Activated CD8-positive, alpha-beta memory T cell treated with anti-CD3 and anti-CD28 coated beads, Interleukin-2, amount 10 ng/mL, durations not matched to agents 7 days and 5 days (primary cell): ENCODE results near the gene SIGMAR1. TPM values are rescaled to one million over a fixed set of nuclear protein-coding genes. Genes with fewer than 3 reads are reported as not detected.
"Not testable (repeated sequence)": the region's sequence is repeated elsewhere in the genome, so short reads cannot be mapped to it uniquely, and the experiment has no call there.

Source experiments
- ATAC-seq: fragments of 150-1000 bp; cut with Tn5 transposase; one replicate; pipeline ENCODE4 v1.10.0; 2021; ENCODE audit warnings: moderate library complexity
- CTCF ChIA-PET: fragments of 350-600 bp; sonication (Branson Sonifier 250); formaldehyde crosslinking; loops from one replicate; lab custom pipeline; 2021; ENCODE audit warnings: antibody characterized with exemption; lab: Charles Lee
- DNase-seq: peaks from one replicate; pipeline ENCODE4 v3.0.0-alpha.2; 2020
- H3K27ac Mint-ChIP-seq: one replicate; pipeline ENCODE4 v1.8.0; 2021; ENCODE audit warnings: mild to moderate bottlenecking, mixed read lengths
- H3K27me3 Mint-ChIP-seq: one replicate; pipeline ENCODE4 v1.8.0; 2021; ENCODE audit warnings: mixed read lengths
- H3K36me3 Mint-ChIP-seq: one replicate; pipeline ENCODE4 v1.8.0; 2021; ENCODE audit warnings: mild to moderate bottlenecking, mixed read lengths
- H3K4me1 Mint-ChIP-seq: one replicate; pipeline ENCODE4 v1.8.0; 2021; ENCODE audit warnings: mixed read lengths
- H3K4me3 Mint-ChIP-seq: one replicate; pipeline ENCODE4 v1.8.0; 2021; ENCODE audit warnings: mild to moderate bottlenecking, moderate library complexity, mixed read lengths
- H3K9me3 Mint-ChIP-seq: one replicate; pipeline ENCODE4 v1.8.0; 2022; ENCODE audit warnings: low read depth, mixed read lengths
- total RNA-seq, 2 experiments: library from RNA; stranded (reverse); gene quantifications; one replicate each; pipeline ENCODE4 v1.2.3, GENCODE V29; 2021

Gene SIGMAR1
- total RNA-seq, 2 experiments from 2014 or later, result 66.1 to 82.1 TPM

- no peaks in the 10 kb centered on the region for H3K27me3 Mint-ChIP-seq
- DNase-seq, result peak; percentile 62
- no peak within 1 kb of the TSS for H3K27ac Mint-ChIP-seq
- peaks cover 25% of the 10 kb centered on the region for H3K4me1 Mint-ChIP-seq
- peaks cover 17% of the 10 kb centered on the region for H3K36me3 Mint-ChIP-seq
- CTCF ChIA-PET, result interaction anchor here (0.6 to 10.7 kb wide), 4 partner anchors 8 to 475 kb away, joined by 3 to 124 read pairs (median 3); partner anchors contain the start of gene CCL27
- no peak within 1 kb of the TSS for H3K4me3 Mint-ChIP-seq
- no peaks in the 10 kb centered on the region for H3K9me3 Mint-ChIP-seq
- peak; percentile 35 for ATAC-seq
These were observed 14.5 kb upstream of the SIGMAR1 start, which contains the start of gene IL11RA for GRCh38 chr9:34651876-34652601. Gene IL11RA, plus strand, starts transcription at chr9:34652185. Its CDS starts 3,033 bp downstream, at chr9:34655218.

GRCh38 chr9:34651321-34651720 lies 13.7 kb upstream of the SIGMAR1 start:
- DNase-seq, result no peak
- ATAC-seq, result no peak
- Mint-ChIP-seq H3K9me3 (no peaks in the 10 kb centered on the region), H3K36me3 (peaks cover 17% of the 10 kb centered on the region), H3K4me3 (no peak overlapping the region), H3K27me3 (no peaks in the 10 kb centered on the region), H3K4me1 (peaks cover 26% of the 10 kb centered on the region), H3K27ac (no peak overlapping the region)
- CTCF ChIA-PET, result interaction anchor here (0.6 to 10.7 kb wide), 2 partner anchors 9 to 476 kb away, joined by 3 to 124 read pairs; partner anchors contain the start of gene CCL27

- Mint-ChIP-seq H3K27ac (no peak overlapping the region), H3K4me1 (peaks cover 31% of the 10 kb centered on the region), H3K27me3 (no peaks in the 10 kb centered on the region), H3K36me3 (peaks cover 17% of the 10 kb centered on the region), H3K4me3 (no peak overlapping the region), H3K9me3 (no peaks in the 10 kb centered on the region)
- DNase-seq (no peak), ATAC-seq (no peak)
- CTCF ChIA-PET, result interaction anchor here (10.7 kb wide), 1 partner anchor 10 kb away, joined by 124 read pairs; the partner anchor contains the start of gene CCL27
These were observed 13.2 kb upstream of the SIGMAR1 start for GRCh38 chr9:34650816-34651215.

GRCh38 chr9:34648673-34649072 lies 11.1 kb upstream of the SIGMAR1 start:
- no peaks in the 10 kb centered on the region for H3K27me3 Mint-ChIP-seq
- no peak overlapping the region for H3K27ac Mint-ChIP-seq
- CTCF ChIA-PET, result interaction anchor here (1.3 to 10.7 kb wide), 3 partner anchors 12 to 48 kb away, joined by 3 to 124 read pairs (median 110); partner anchors contain the start of genes CCL27 and SIGMAR1

GRCh38 chr9:34647651-34648050 lies 10.1 kb upstream of the SIGMAR1 start:
- peak overlapping the region; percentile 92 for H3K4me3 Mint-ChIP-seq
- H3K27me3 Mint-ChIP-seq, result no peaks in the 10 kb centered on the region
- DNase-seq (no peak), ATAC-seq (no peak)
- H3K4me1 Mint-ChIP-seq, result peaks cover 28% of the 10 kb centered on the region
- peak overlapping the region; percentile 87 for H3K27ac Mint-ChIP-seq
- no peaks in the 10 kb centered on the region for H3K9me3 Mint-ChIP-seq
- CTCF ChIA-PET, result interaction anchor here (0.7 to 10.7 kb wide), 6 partner anchors 12 to 56 kb away, joined by 3 to 124 read pairs (median 6); partner anchors contain the start of genes CCL27, RPP25L and SIGMAR1
- H3K36me3 Mint-ChIP-seq, result peaks cover 17% of the 10 kb centered on the region

More at GRCh38 chr9:34648673-34649072, 11.1 kb upstream of the SIGMAR1 start:
- H3K9me3 Mint-ChIP-seq, result no peaks in the 10 kb centered on the region
- H3K36me3 Mint-ChIP-seq, result peaks cover 17% of the 10 kb centered on the region
- peaks cover 33% of the 10 kb centered on the region for H3K4me1 Mint-ChIP-seq
- ATAC-seq (no peak), DNase-seq (no peak)
- H3K4me3 Mint-ChIP-seq, result peak overlapping the region; percentile 15

GRCh38 chr9:34647084-34647403 lies 9.5 kb upstream of the SIGMAR1 start:
- Mint-ChIP-seq H3K9me3 (no peaks in the 10 kb centered on the region), H3K4me1 (peaks cover 24% of the 10 kb centered on the region), H3K4me3 (peak overlapping the region; percentile 92), H3K27ac (peak overlapping the region; percentile 87), H3K27me3 (no peaks in the 10 kb centered on the region), H3K36me3 (peaks cover 17% of the 10 kb centered on the region)
- CTCF ChIA-PET, result interaction anchor here (0.9 to 10.7 kb wide), 14 partner anchors 11 to 338 kb away, joined by 3 to 124 read pairs (median 5); partner anchors contain the start of genes CCL27, DCTN3, RPP25L and SIGMAR1
- ATAC-seq, result no peak
- DNase-seq, result no peak

- peak; percentile 88 for ATAC-seq
- Mint-ChIP-seq H3K4me3 (peak within 1 kb of the TSS; percentile 92), H3K27me3 (no peaks in the 10 kb centered on the region), H3K36me3 (peaks cover 17% of the 10 kb centered on the region), H3K27ac (peak within 1 kb of the TSS; percentile 87), H3K4me1 (peaks cover 24% of the 10 kb centered on the region), H3K9me3 (no peaks in the 10 kb centered on the region)
- CTCF ChIA-PET, result interaction anchor here (0.9 to 10.7 kb wide), 14 partner anchors 11 to 339 kb away, joined by 3 to 124 read pairs (median 5); partner anchors contain the start of genes CCL27, DCTN3, RPP25L and SIGMAR1
- DNase-seq, result peak; percentile 98
These were observed 8.9 kb upstream of the SIGMAR1 start, which contains the start of gene GALT for GRCh38 chr9:34646211-34647083. Gene GALT, plus strand, starts transcription at chr9:34646675. Its CDS starts 30 bp downstream, at chr9:34646705.

GRCh38 chr9:34644766-34645314 lies 7.3 kb upstream of the SIGMAR1 start:
- no peaks in the 10 kb centered on the region for H3K9me3 Mint-ChIP-seq
- no peak overlapping the region for H3K27ac Mint-ChIP-seq
- no peak for DNase-seq
- no peak for ATAC-seq
- no peaks in the 10 kb centered on the region for H3K27me3 Mint-ChIP-seq
- H3K36me3 Mint-ChIP-seq, result peaks cover 16% of the 10 kb centered on the region
- H3K4me1 Mint-ChIP-seq, result peaks cover 25% of the 10 kb centered on the region
- no peak overlapping the region for H3K4me3 Mint-ChIP-seq
- CTCF ChIA-PET, result interaction anchor here (0.7 to 10.7 kb wide), 6 partner anchors 8 to 56 kb away, joined by 3 to 124 read pairs (median 20); partner anchors contain the start of genes CCL27 and SIGMAR1

- Mint-ChIP-seq H3K4me3 (no peak overlapping the region), H3K27me3 (no peaks in the 10 kb centered on the region), H3K9me3 (no peaks in the 10 kb centered on the region), H3K4me1 (peaks cover 24% of the 10 kb centered on the region), H3K36me3 (peaks cover 2% of the 10 kb centered on the region), H3K27ac (no peak overlapping the region)
- CTCF ChIA-PET, result interaction anchor here (0.9 to 6.7 kb wide), 3 partner anchors 7 to 60 kb away, joined by 3 to 110 read pairs (median 4); partner anchors contain the start of gene SIGMAR1
- DNase-seq (no peak), ATAC-seq (no peak)
These were observed 5.1 kb upstream of the SIGMAR1 start for GRCh38 chr9:34642679-34643078.

GRCh38 chr9:34639322-34639721 lies 1.7 kb upstream of the SIGMAR1 start:
- not testable (repeated sequence) for H3K36me3 Mint-ChIP-seq, H3K4me3 Mint-ChIP-seq, H3K27ac Mint-ChIP-seq, H3K27me3 Mint-ChIP-seq, ATAC-seq, DNase-seq, H3K9me3 Mint-ChIP-seq
- peaks cover 30% of the 10 kb centered on the region for H3K4me1 Mint-ChIP-seq
- CTCF ChIA-PET, result interaction anchor here (0.7 to 12.5 kb wide), 6 partner anchors 6 to 444 kb away, joined by 3 to 293 read pairs (median 28); partner anchors contain the start of genes ARID3C, CCL27, DCTN3 and GALT

- H3K4me3 Mint-ChIP-seq, result peak overlapping the region; percentile 85
- H3K4me1 Mint-ChIP-seq, result peaks cover 36% of the 10 kb centered on the region
- no peaks in the 10 kb centered on the region for H3K9me3 Mint-ChIP-seq
- H3K27ac Mint-ChIP-seq, result peak overlapping the region; percentile 87
- H3K27me3 Mint-ChIP-seq, result no peaks in the 10 kb centered on the region
- CTCF ChIA-PET, result interaction anchor here (1.1 to 12.5 kb wide), 11 partner anchors 7 to 975 kb away, joined by 3 to 293 read pairs (median 8); partner anchors contain the start of genes ARID3C, CCL27, DCTN3 and FANCG
- DNase-seq (no peak), ATAC-seq (no peak)
- H3K36me3 Mint-ChIP-seq, result peaks cover 9% of the 10 kb centered on the region
These were observed 505 bp upstream of the SIGMAR1 start for GRCh38 chr9:34638138-34638445.

GRCh38 chr9:34636791-34637355 lies 714 bp downstream of the SIGMAR1 start:
- peak overlapping the region; percentile 81 for H3K27ac Mint-ChIP-seq
- peaks cover 12% of the 10 kb centered on the region for H3K36me3 Mint-ChIP-seq
- H3K27me3 Mint-ChIP-seq, result no peaks in the 10 kb centered on the region
- peak; percentile 0 for ATAC-seq
- peak; percentile 55 for DNase-seq
- peak overlapping the region; percentile 85 for H3K4me3 Mint-ChIP-seq
- peaks cover 36% of the 10 kb centered on the region for H3K4me1 Mint-ChIP-seq
- no peaks in the 10 kb centered on the region for H3K9me3 Mint-ChIP-seq
- CTCF ChIA-PET, result interaction anchor here (0.6 to 12.5 kb wide), 7 partner anchors 9 to 443 kb away, joined by 3 to 293 read pairs (median 52); partner anchors contain the start of genes CCL27, DCTN3, FANCG and GALT
